Transverse colon (tissue), 4 donors: ENCODE measurements around the gene CENPB. TPM values are rescaled to one million over a fixed set of nuclear protein-coding genes. Genes with fewer than 3 reads are reported as not detected.

Experiments used
- DNase-seq: peaks from one replicate; pipeline ENCODE4 v3.0.0-alpha.2; 2019
- H3K27ac ChIP-seq, 4 donors: fragments of 200-600 bp; sonication (generic); 2 replicates each; pipeline ENCODE4 v1.5.1; 2016 to 2018; ENCODE audit warnings: inconsistent platforms in 4 of 4
- H3K27me3 ChIP-seq: fragments of 200-600 bp; sonication (generic); 2 replicates; pipeline ENCODE4 v1.5.1; 2017; ENCODE audit warnings: inconsistent platforms
- H3K36me3 ChIP-seq, 4 donors: fragments of 200-600 bp; sonication (generic); 2 replicates each; pipeline ENCODE4 v1.5.1; 2017 to 2019; ENCODE audit warnings: inconsistent platforms in 4 of 4
- H3K4me1 ChIP-seq, 4 donors: fragments of 200-600 bp; sonication (generic); 2 replicates each; pipeline ENCODE4 v1.5.1; 2017 to 2020; ENCODE audit warnings: inconsistent platforms in 4 of 4
- H3K4me3 ChIP-seq, 4 donors: fragments of 200-600 bp; sonication (generic); 1 replicate in 1 of 4; 2 replicates in 3 of 4; pipeline versions ENCODE4 v1.5.1 to v1.6.1; 2017 to 2019; ENCODE audit warnings: inconsistent platforms in 4 of 4
- H3K9me3 ChIP-seq, 2 donors: fragments of 200-600 bp; sonication (generic); 2 replicates each; pipeline ENCODE4 v1.5.1; 2017 to 2019; ENCODE audit warnings: inconsistent platforms in 2 of 2
- EP300 ChIP-seq: sonication (generic); formaldehyde crosslinking; IDR thresholded peaks from one replicate; pipeline ENCODE4 v1.6.1; 2017; ENCODE audit warnings: antibody characterized with exemption, low read depth
- POLR2A ChIP-seq: fragments of 450-650 bp; IDR thresholded peaks from one replicate; pipeline ENCODE4 v1.6.1; 2016; ENCODE audit warnings: antibody characterized with exemption, mild to moderate bottlenecking, moderate library complexity
- POLR2AphosphoS5 ChIP-seq, 3 donors: sonication (generic); formaldehyde crosslinking; IDR thresholded peaks; one replicate each; pipeline ENCODE4 v1.6.1; 2016; ENCODE audit warnings: antibody characterized with exemption in 3 of 3
- WGBS, 2 donors: methylation state at CpG; one replicate each; pipeline ENCODE4 v1.1.5; 2018; ENCODE audit warnings: low coverage in 1 of 2; 5-methylcytosine and 5-hydroxymethylcytosine counted together
- in situ Hi-C, 4 donors: fragments of 200-750 bp; cut with MboI; loops; one replicate each; pipeline versions ENCODE4 v1.15.0 to v1.15.1; 2017; ENCODE audit warnings: low sequenced_read_pairs in 3 of 4, low pct_ligation_motif_present in 1 of 4, low pct_unique_long_range_greater_than_20kb in 1 of 4
- intact Hi-C: fragments of 100-400 bp; cut with DNase I; formaldehyde crosslinking; loops from one replicate; pipeline ENCODE4 v1.15.1; 2023; ENCODE audit warnings: low total_unique reads
- total RNA-seq, 4 donors: library from RNA; depleted of rRNA; stranded (reverse); fragments of >200 nt; gene quantifications; one replicate each; pipeline ENCODE4 v1.1.0, GENCODE V29; 2016
- TF ChIP-seq, protein P1 (sequence below), 5 experiments: fragments of 200-600 bp in 3 of 5; fragments of 450-650 bp in 2 of 5; sonication (generic) in 3 of 5; IDR thresholded peaks; 1 replicate in 2 of 5; 2 replicates in 3 of 5; pipeline ENCODE4 v1.5.1; 2016 to 2017; ENCODE audit warnings: antibody characterized with exemption in 5 of 5, inconsistent platforms in 3 of 5, mild to moderate bottlenecking in 2 of 5, moderate library complexity in 1 of 5

CENPB gene
- total RNA-seq, 4 donors from 2014 or later = 66.6 to 83.1 (median 72.8) TPM

DNA sequence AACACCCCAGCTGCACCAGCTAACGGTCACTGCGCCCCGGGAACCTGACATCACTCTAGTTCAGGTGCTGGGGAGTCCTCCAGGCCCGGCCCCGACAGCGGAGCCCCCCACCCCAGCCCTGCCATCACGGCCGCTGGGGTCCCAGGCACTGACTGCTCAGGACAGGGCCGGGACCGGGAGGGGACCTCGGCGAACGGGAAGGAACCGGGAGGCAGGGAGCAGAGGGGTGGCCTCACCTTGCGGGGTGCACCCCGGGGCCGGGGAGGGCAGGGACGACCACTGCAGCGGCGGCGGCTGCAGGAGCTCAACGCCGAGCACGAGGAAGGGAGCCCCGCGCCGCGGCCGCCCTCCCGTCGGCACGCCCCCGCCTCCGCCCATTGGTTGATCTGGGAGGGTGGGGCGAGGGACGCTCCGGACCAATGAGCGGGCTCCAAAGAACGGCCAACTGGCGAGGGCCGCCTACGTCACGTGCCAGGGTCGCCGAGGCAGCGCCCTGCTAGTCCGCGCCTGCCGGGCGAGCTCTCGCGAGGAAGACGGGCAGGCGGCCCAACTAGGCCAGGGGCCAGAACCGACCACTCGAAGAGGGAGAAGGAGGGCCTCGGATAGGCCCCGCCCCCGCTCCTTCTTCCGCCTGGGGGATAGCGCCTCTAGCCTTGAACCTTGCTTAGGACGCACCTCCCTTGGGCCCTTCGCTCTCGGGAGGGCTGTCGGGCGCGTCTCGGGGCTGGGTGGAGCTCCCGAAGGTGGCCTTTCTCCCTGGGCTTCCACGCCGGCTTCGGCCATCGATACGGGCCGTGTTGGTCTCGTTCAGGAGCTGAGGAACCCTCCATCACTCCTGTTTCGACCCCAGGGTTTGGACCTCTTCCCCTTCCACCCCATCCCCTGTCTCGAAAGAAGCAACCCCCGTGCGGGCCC, 18.9 kb downstream of the CENPB start, which contains the start of gene ADISSP:
Gene ADISSP, minus strand, starts transcription at position 327 of the 915 bp plus-strand sequence. CDS start 7,653 bp downstream, outside the sequence.
- Histone ChIP-seq H3K36me3 (no peaks in the 10 kb centered on the region), H3K4me3 (peak within 1 kb of the TSS; percentile 54 to 97 (median 68)), H3K9me3 (no peaks in the 10 kb centered on the region), H3K27me3 (no peaks in the 10 kb centered on the region), H3K4me1 (peaks cover 0 to 52% (median 33%) of the 10 kb centered on the region in 4 donors), H3K27ac (peak within 1 kb of the TSS; percentile 90 to 97 (median 94))
- peak; percentile 99 for DNase-seq
- WGBS, 2 donors = 1% methylated on average over 57 of the region's 80 CpGs; no CpG with 5 or more reads in 1 of the 2 donors
- in situ Hi-C loops (no loop called here), intact Hi-C loops (loop anchor here (1.0 kb wide), 1 partner anchor 48 kb away; no protein-coding TSS in a partner anchor)
- TF ChIP-seq EP300 = no peak
- peak; percentile 70 for TF ChIP-seq POLR2A
- TF ChIP-seq POLR2AphosphoS5 (IDR thresholded peaks at IDR 0.05) = peak; percentile 49 to 87 (median 75)
- TF ChIP-seq, protein P1, sequence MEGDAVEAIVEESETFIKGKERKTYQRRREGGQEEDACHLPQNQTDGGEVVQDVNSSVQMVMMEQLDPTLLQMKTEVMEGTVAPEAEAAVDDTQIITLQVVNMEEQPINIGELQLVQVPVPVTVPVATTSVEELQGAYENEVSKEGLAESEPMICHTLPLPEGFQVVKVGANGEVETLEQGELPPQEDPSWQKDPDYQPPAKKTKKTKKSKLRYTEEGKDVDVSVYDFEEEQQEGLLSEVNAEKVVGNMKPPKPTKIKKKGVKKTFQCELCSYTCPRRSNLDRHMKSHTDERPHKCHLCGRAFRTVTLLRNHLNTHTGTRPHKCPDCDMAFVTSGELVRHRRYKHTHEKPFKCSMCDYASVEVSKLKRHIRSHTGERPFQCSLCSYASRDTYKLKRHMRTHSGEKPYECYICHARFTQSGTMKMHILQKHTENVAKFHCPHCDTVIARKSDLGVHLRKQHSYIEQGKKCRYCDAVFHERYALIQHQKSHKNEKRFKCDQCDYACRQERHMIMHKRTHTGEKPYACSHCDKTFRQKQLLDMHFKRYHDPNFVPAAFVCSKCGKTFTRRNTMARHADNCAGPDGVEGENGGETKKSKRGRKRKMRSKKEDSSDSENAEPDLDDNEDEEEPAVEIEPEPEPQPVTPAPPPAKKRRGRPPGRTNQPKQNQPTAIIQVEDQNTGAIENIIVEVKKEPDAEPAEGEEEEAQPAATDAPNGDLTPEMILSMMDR (IDR thresholded peaks at IDR 0.05) = no peak

GRCh38 chr20:3767110-3767426, 19.5 kb downstream of the CENPB start:
- in situ Hi-C loops (no loop called here), intact Hi-C loops (loop anchor here (1.0 kb wide), 1 partner anchor 48 kb away; no protein-coding TSS in a partner anchor)
- TF ChIP-seq POLR2A (no peak), POLR2AphosphoS5 (IDR thresholded peaks at IDR 0.05) (no peak), EP300 (no peak)
- TF ChIP-seq, protein P1 (IDR thresholded peaks at IDR 0.05) = no peak
- no peaks in the 10 kb centered on the region for H3K36me3 ChIP-seq
- H3K27ac ChIP-seq = peak overlapping the region; percentile 90 to 97 (median 94)
- DNase-seq = peak; percentile 31
- peak overlapping the region; percentile 54 to 97 (median 68) for H3K4me3 ChIP-seq
- H3K4me1 ChIP-seq = peaks cover 0 to 53% (median 33%) of the 10 kb centered on the region in 4 donors
- H3K9me3 ChIP-seq = no peaks in the 10 kb centered on the region
- 1% methylated on average over 21 of the region's 21 CpGs; no CpG with 5 or more reads in 1 of the 2 donors for WGBS, 2 donors
- H3K27me3 ChIP-seq = no peaks in the 10 kb centered on the region

DNA sequence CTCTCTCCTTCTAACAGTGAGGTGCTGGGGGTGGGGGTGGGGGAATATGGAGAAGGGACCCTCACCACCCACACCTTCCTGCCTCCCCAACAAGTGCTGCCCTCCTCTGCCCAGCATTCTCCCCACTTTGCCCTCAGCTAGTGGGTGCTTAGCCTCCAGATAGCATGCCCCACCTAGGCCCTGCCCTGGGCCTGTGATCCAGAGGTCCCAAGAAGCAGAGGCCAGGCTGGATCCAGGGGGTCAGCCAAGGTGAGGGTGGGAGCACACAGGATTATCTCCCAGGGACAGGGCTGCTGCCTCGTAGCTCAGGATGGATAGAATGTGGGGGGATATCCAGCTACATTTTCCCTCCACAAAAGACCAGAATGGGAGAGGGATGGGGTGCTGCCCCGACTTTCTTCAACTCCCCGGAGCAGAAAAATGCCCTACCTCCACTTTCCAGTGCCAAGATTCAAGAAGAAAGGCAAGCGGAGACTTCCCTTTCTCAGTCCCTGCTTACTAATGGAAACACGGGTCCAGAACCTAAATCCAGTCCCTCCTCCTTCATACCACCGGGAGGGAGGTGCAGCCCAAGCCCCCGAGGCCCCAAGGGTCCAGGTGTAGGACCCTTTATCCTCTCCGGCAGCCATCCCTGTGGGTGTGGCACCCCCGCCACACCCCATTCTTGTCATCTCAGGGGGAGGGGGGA, 20.0 kb downstream of the CENPB start:
- Histone ChIP-seq H3K27ac (peak overlapping the region; percentile 90 to 97 (median 94)), H3K27me3 (no peaks in the 10 kb centered on the region), H3K36me3 (no peaks in the 10 kb centered on the region), H3K4me3 (peak overlapping the region; percentile 54 to 97 (median 68)), H3K9me3 (no peaks in the 10 kb centered on the region), H3K4me1 (peaks cover 0 to 56% (median 33%) of the 10 kb centered on the region in 4 donors)
- in situ Hi-C loops = no loop called here
- intact Hi-C loops = loop anchor here (1.0 kb wide), 1 partner anchor 47 kb away; no protein-coding TSS in a partner anchor
- no peak for DNase-seq
- TF ChIP-seq EP300 (no peak), POLR2A (no peak), POLR2AphosphoS5 (IDR thresholded peaks at IDR 0.05) (no peak)
- TF ChIP-seq, protein P1 (IDR thresholded peaks at IDR 0.05) = no peak
- 0 to 23% methylated on average over 2 to 9 of the region's 9 CpGs for WGBS, 2 donors
